T-helper 2 cell (primary cell): ENCODE results near the gene ATXN10.
A peak's percentile ranks its signal among the peaks of the same experiment; 100 is the strongest.

ENCODE experiments used
- DNase-seq, 5 experiments: peaks; one replicate each; pipeline versions ENCODE4 v3.0.0 to v3.0.0-alpha.2; 2012 to 2022

ATXN10 gene

DNA sequence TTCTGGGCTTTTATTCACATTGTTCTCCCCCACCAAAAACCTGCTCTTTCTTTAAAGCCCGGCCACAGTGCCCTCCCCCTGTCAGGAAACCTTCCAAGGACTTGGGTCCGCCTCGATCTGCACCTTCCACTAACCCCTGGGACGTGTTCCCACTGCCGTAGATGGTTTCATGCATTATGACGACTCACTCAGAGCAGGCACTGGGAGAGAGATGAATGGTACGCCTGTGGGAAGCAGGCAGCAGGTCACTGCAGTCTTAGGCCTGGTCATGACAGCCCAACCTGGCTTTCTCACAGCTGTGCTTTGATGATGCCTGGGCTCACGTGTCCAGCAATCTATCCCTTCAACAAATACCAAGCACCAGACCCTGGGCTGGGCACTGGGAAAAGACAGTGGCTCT, 189.6 kb downstream of the ATXN10 start:
- DNase-seq, result no peak

DNA sequence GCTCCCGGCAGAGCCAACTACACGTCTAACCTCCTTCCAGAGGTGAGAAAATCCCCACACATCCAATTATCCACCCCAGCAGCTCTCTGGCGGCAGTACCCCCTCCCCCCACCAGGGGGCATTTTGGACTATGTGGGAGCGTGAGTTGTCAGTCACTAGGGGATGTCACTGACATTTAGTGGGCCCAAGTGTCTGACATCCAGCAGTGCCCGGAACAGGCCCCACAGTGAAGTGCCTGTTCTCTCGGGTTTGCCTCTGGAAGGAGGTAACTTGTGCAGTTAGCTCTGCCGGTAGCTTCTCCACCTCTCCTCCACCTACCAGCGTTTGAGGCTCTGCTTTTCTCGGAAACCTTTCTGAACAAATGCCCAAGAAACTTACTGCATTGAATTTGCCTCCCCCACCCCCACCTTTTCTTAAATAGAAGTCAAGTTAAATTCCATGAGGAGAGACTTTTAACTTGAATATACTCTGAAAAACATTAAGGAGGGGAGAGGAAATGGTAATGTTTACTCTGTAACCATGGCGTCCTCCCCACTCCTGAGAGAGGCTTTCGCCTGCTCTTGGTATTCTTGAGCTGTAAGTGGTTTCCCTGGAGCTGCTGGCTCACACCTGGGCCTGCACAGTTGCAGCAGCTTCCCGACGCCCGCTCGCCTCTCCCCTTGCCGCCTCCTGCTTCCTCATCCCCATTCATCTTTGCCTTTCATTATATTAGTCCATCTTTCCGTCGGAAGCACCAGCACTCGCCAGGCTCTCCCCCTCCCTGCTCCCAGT, 192.5 kb downstream of the ATXN10 start:
- DNase-seq, result peak; percentile 31 to 65 (median 47)

DNA sequence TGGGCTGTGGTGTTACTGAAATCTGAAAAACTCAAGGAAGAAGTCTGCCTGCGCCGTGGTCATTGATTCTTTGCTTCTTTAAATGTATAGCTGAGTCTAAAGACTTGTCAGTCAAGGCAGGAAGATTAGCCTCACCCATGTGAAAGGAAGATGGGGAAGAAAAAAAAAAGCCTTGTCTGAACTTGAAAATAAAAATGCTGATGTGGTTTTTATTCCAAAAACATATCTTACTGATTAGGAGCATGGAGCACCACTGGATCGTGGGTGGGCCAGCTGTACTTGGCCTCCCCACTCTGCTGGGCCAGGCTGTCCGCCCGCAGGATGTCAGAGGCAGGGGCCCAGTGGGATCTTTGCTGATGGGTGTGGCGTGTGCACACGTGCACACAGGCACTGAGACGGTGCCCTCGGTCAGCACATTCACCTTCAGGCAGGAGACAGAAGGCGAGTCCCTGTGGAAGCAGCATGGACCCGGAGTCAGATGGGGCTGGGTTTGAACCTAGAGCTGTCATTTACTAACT, 193.4 kb downstream of the ATXN10 start:
- DNase-seq, result no peak

DNA sequence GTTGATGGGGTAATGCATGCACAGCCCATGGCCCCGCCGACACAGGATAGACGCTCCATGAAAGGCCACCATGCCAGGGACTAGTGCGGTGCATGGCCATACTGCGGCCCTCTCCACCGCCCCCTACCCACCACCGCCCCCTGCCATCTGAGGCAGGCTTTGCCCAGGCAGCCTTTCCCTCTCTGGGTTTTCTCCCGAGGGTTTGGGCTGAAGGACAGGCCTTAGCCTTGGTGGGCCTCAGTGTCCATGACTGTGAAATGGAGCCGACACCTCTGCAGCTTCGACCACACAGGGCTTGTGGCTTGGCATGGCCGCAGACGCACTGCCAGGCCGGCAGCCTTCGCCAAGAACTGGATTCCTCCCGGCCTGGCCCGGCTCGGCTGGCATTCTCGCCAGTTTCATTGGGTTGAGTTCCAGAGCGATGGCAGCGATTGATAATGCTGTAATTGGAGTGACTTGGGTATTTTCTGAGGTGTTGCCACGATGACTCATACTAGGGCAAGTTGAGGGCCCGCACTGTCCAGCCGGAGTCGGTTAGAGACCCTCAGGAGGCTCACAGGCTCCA, 194.0 kb downstream of the ATXN10 start:
- DNase-seq, result no peak

DNA sequence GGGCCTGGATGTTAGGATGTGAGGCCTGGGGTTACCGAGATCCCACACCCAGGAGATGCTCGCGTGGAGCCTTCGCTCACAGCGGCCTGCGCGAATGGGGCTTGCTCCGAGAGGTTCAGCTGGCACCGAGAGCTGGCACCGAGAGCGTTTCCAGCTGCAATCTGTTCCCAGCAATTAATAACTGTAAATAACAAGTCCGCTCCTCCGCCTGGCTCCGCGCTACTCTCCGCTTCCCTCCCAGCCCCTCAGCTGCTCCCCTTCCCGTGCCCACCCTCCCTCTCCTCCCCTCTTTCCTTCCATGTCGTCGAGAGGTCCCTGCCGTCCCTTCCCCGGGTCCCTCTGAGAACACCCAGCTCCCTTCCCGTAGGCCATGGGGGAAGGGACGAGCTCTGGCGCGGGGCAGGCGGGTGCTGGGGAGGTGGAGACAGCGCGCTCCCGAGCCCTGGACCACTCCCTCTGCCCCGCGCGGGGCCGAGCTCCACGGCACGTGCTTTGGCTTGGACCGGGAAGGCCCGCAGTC, 194.6 kb downstream of the ATXN10 start:
- no peak for DNase-seq

DNA sequence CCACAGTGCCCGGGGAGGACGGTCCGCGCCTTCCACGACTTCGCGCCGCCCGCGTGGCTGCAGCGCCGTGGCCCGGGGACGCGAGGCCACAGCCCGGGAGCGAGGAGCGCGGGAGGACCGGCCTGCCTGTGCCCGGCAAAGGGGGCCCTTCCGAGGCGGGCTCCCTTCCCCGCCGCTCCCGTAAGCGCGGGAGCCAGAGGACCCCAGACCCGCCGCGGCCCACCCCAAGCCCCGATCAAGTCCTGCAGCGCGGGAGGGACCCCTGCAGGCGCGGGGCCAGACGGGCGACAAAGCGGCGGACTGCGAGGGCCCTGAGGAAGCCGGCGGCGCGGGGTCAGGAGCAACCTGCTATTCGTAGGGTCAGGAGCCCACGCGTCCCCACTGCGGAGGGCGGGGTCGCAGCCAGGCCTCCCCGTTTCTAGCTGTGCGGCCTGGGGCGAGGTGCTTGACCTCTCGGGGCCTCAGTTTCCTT, 195.0 kb downstream of the ATXN10 start:
- no peak for DNase-seq

DNA sequence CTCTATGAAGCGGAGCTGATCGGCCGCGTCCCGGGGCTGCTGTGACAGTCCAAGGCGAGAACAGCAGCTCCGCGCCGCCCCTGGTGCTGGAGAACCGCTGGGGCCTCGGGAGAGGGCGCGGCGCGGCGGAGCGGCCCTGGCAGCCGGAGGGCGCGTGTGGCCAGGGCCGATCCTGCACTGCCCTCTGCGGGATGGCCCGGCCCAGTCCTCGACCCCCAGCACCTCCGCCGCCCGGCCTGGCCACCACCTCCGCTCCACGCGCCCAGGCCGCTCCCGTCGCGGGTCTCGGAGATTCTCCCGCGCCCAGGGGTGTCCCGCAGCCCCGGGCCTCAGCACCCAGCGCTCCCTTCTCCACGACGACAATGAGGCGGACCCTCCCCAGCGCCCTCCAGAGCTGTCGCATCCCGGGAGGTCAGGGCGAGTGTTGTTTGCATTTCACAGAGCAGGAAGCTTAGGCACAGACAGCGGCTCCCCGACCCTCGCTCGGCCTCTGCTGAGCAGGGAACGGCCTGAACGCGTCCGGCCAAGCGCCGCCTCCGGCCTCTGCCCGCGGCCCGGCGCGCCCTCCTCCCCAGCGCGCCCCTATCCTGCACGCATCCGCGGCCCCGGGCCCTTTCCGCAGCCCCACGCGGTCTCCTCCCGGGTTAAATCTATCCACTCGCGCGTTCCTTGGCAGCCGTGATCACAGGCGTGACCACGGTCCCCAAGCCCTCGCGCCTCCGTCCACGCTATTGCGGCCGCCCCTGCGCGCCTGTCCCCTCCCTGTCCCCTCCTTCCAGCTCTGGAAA, 195.7 kb downstream of the ATXN10 start:
- DNase-seq, result no peak

DNA sequence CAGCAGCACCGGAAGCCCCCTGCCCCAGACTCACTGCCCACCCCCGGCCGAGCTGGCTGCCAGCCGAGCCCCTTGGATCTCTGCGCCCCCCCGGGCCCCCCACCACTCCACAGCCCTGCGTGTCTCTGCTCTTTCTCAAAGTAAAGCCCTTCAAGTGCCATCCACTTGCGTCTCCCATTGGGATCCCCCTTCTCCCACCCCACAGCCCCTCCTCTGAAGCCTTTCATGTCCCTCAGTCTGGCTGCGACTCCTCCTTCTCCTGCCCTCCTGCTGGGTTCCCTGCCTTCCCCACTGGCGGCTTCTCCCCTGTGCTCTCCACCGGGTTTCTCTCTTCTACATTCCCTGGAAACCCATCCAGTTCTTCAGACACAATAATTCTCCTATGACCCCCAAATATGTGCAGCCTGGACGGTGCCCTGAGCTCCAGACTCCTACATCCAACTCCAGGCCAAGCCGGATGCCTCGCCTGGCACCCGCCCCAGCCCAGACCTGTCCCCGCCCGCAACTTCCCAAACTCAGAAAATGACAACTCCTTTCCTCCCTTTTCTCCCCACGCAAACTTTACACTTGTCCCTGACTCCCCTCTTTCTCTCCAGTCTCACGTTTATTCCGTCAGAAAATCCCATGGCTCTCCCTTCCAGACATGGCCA, 196.4 kb downstream of the ATXN10 start:
- no peak for DNase-seq

DNA sequence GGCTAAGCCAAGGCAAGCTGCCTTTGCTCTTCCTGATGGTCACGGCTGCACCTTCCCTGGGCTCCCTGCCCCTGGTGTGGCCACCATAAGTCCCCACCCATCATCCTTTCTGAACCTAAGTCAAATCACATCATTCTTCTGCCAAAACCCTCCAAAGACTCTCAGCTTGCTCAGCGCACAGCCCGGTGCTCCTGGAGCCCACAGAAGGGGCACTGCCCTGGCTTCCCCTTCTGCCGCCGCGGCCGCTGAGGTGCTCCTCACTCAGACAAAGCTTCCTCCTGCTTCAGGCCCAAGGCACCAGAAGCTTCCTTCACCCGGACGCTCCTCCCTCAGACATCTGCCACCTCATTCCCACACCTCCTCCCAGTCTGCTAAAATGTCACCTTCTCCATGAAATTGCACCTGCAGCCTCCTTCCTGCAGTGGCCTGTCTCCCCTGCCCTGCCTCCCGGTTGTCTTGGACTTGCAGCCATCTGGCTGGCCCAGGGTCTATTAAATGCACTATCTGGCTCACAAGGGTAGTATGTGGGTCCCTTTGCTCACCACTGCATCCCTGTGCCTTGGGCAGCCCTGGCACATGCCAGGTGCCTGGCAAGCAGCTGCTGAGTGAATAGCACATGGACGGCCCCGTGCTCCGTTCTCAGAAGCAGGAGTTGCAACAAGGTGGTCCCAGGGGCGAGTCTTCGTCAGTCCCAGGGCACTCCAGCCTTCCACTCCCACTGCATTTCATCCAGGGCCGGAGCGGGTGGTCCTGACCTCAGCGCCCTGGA, 197.1 kb downstream of the ATXN10 start:
- no peak for DNase-seq

DNA sequence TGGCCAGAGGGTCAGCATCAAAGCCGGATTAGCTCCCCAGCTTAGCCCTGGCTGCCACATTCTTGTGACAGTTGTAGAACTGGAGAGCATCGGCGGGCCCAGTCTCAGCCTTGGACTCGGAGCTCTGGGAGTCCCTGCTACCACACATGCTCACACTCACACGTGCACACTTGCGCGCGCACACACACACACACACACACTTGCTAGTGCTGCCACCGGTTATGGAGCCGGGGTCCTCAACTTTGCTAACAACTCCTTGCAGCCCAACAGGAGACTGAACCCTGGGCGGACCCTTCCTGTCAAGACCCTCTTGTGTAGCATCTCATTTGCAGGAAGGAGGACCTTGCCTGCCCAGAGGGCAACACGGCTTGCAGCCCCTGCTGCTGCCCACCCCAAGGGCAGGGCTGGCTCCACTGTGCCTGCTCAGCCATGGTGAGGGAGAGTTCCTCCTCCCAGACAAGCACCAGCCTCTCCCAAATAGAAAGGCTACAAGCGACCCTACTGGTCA, 197.8 kb downstream of the ATXN10 start:
- DNase-seq, result no peak

DNA sequence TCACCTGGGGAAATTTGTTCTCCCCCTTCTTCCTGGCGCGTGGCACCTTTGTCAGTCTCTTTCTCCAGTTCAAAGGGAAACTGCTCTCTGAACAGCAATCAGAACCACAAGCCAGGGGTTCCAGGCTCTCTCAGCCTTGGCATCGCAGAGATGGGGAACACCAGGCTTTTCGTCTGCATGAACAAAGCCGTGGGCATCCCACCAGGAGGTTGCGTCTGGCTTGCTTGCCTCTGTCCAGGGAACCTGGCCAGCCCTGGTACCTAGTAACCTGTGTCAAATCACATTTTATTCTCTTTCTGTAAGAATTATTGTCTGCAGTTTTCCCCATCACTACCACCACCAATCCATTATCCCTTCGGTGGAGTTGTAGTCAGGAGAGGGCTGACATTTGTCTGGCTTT, 198.4 kb downstream of the ATXN10 start:
- DNase-seq, result no peak

DNA sequence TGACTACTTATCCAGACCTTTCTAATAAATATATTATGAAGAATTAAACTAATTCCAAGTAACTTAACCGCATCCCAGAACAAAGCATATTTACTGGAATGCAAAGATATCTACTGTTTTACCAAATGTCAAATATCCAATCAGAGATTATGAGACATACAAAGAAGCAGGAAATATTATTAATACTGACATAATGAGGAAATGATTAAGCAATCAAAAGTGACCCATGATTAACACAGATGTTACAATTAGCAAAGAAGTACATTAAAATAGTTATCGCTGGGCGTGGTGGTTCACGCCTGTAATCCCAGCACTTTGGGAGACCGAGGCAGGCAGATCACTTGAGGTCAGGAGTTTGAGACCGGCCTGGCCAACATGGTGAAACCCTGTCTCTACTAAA, 200.1 kb downstream of the ATXN10 start:
- DNase-seq, result no peak

DNA sequence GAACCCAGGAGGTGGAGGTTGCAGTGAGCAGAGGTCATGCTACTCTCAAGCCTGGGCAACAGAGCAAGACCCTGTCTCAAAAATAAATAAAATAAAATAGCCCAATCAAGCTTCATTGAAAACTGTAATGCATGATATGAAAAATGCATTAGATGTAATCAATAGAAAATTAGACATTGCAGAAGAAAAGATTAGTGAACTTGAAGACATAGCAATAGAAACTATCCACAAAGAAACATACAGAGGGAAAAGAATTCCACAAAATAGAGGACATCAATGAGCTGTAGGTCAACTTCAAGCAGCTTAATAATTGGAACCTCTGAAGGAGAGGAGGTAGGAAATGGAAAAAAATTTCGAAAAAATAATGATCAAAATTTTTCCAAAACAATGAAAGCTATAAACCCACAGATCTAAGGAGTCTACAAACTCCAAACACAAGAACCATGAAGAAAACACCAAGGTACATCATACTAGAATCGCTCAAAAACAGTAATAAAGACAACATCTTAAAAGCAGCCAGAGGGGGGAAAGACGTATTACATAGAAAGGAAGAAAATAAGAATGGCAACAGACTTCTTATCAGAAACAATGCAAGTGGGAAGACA, 201.1 kb downstream of the ATXN10 start:
- DNase-seq, result no peak

DNA sequence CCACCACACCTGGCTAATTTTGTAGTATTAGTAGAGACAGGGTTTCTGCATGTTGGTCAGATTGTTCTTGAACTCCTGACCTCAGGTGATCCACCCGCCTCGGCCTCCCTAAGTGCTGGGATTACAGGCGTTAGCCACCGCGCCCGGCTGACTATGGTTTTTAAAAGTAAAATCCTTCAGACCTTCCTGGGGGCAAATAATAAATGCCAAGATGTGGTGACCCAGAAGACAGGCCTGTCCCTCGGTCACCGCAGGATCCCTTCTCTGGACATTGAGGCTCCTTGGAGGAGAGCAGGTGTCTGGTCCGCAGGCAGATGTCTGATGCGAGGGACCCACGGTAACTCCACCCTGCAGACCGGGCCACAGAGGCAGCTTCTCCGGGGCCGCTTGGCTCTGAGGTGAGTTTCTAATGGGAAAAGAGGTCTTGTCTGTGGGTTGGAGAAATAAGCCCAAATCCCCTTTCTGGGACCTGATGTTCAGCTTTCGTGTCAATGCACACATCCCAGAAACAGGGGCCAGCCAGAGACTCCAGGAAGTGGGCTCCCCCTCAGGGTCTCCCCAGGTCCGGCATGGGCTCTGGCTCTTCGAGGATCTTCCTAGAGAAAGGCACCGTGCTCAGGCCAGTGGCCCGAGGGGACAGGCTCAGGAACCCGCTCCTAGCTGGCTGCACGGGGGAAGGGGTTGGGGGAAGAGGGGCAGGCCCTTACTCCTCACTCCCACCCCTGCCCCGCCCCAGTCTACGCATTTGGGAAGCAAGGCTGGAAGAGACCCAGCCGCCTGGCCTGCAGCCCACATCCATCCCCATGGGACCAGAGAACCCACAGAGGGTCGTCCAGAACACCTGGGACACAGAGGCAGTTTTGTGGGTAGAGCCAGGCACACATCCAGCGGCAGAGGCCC, 204.8 kb downstream of the ATXN10 start:
- no peak for DNase-seq

DNA sequence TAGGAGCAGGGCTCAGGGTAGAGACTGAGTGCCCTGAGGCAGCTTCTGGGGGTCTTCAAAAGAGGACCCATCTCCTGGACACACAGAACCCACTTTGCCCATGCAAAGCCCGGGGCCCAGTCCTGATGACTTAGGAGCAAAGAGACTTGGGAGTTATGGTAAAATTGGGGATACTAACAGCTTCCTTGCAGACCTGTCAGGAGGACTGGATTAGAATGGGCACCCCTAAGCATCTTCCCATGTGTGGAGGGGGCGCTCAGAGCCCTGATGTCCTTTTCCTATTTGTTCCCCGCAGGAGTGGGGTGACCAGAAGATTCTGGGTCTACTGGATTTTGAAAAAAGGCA, 205.4 kb downstream of the ATXN10 start:
- DNase-seq, result no peak

DNA sequence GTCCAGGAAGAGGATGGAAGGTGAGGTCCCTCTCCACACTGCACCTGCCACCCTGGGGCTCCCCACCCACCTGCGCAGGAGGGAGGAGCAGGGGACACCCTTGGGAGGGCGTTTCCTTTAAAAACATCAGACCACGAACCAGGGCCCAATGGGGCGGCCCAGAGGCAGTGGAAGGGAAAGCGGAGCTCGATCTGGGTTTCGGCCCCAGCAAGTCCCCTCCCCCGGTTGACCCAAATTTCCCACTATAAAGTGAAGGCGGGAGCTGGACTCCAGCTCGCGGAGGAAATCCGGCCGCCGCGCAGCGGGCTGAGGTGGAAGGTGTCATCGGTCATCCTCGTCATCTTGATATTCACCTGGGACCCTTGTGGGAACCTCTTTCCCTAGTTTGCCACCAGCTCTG, 206.0 kb downstream of the ATXN10 start:
- no peak for DNase-seq

DNA sequence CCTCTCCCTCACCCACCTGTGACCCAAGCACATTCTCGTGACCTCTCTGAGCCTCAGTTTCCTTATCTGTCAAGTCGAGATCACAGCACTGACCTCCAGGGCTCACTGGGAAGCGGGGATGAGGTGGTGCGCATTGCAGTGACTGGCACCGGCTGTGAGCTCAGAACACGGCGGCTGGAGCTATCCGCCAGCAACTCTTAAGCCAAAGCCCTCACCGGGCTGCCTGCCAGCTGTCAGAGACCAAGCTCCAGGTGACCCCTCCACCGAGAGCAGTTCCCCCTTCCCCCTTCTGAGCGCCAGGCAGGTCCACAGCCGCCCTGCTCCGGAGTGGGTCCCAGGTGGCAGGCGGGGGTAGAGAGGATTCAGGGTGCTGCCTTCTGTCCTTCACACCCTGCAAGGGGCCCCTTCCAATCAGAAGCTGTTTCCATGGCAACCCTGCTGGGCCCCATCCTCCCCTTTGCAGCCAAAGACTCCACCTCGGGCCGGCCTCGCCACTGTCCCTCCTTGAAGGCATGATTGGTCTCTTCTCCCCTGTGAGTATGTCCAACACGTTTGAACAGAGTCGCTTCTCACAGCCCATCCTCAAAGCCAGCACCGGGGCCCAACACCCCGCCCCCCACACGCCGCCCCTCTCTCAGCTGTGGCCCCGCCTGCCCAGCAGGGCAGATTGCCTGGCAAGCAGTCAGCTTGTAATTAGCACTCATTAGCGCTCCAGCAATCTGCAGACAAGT, 206.6 kb downstream of the ATXN10 start:
- DNase-seq, result no peak

DNA sequence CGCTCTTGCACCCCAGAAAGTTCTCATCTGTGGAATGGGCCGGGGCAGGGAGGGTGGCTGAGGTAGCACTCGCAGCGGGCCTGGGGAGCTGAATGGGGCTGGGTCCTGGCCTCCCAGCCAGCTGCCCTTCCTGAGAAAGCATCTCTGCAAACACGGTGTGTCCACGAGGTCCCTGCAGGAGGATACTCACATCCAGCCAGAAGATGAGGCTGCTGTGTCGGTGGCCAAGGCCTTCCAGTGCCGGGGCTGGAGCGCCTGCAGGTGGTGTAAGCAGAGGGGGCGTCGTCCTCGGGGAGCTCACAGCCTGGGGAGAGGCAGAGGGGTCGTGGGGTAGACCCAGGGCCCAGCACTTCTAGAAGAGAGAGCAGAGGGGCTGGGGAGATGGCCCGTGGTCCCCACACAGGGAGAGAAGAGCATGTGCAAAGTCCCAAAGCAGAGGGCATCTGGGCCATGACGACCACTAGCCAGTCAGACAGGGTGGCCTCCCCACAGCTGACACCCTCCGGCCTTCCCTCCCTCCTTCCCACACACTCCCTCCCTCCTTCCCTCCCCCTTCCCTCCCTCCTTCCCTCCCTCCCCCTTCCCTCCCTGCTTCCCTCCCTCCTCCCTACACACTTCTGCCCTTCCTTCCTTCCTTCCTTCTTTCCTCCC, 207.4 kb downstream of the ATXN10 start:
- DNase-seq, result no peak

DNA sequence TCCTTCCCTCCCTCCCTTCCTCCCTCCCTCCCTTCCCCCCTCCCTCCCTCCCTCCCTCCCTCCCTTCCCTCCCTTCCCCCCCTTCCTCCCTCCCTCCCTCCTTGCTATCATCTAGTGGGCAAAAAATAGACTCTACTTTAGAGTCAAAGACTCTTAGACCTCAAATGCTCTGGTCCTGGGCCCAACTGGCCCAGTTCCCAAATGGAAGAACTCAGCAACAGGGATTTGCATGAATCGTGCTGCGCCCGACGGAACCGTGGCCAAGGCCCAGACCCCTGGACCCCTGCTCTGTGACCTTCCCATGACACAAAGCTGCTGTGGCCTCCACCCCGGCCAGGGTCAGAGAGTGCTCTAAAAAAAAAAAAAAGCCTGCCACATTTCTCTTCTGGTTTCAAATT, 207.9 kb downstream of the ATXN10 start:
- no peak for DNase-seq
